Ishikawa (cell line): Measurements from ENCODE around the gene SYCP2.

Experiments
- CEBPB ChIP-seq: IDR thresholded peaks from 2 replicates; pipeline ENCODE4 v1.6.1; 2012
- CREB1 ChIP-seq: IDR thresholded peaks from 2 replicates; pipeline ENCODE4 v1.6.1; 2012; ENCODE audit warnings: low read depth
- EP300 ChIP-seq: IDR thresholded peaks from 2 replicates; pipeline ENCODE4 v1.6.1; 2012; ENCODE audit warnings: borderline replicate concordance
- NFIC ChIP-seq: IDR thresholded peaks from 2 replicates; pipeline ENCODE4 v1.6.1; 2012
- RAD21 ChIP-seq: IDR thresholded peaks from 2 replicates; pipeline ENCODE4 v1.6.1; 2012; ENCODE audit warnings: low read depth
- TAF1 ChIP-seq: IDR thresholded peaks from 2 replicates; pipeline ENCODE4 v1.6.1; 2012; ENCODE audit warnings: low read depth, mild to moderate bottlenecking
- TCF12 ChIP-seq: IDR thresholded peaks from 2 replicates; pipeline ENCODE4 v1.6.1; 2012; ENCODE audit warnings: low read depth
- TEAD4 ChIP-seq: IDR thresholded peaks from 2 replicates; pipeline ENCODE4 v1.6.1; 2012
- TF ChIP-seq, protein P1 (sequence below): IDR thresholded peaks from 2 replicates; pipeline ENCODE4 v1.6.1; 2012; ENCODE audit warnings: low read depth, mild to moderate bottlenecking
- TF ChIP-seq, protein P2 (sequence below): IDR thresholded peaks from 2 replicates; pipeline ENCODE4 v1.6.1; 2012

DNA sequence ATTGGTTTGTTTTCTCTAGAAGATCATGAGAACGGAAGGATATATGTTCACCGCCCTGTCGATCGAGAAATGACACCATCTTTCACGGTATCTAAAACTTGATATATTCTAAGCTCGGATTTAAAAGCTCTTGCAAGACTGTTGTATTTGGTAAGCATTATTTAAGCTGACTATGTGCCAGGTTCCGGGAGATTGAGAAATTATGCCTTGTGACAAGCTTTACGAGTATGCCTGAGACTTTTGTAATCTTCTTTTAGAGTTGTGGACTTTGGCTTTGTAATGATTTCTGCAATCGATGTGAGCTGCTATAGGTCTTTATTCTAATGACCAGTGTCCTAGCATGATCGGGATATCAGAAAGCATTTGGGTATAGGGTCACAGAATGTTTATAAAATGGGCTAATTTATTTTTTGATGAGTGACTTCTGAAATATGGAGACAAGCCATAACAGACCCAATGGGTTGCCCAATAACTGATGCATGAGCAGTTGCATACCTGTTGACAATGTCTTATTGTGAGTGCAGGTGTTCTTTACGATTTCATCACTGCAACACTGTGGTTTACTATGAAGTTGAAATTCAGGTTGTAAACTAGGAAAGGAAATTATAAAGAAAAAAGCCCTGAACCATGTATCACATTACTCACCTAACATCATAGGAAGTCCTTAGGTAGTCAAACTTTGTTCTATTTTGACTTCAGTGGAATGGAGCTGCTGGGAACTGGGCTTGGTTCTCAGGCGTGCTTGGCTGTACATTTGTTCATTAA is 38.8 kb upstream of the SYCP2 start:
- TF ChIP-seq, protein P1, sequence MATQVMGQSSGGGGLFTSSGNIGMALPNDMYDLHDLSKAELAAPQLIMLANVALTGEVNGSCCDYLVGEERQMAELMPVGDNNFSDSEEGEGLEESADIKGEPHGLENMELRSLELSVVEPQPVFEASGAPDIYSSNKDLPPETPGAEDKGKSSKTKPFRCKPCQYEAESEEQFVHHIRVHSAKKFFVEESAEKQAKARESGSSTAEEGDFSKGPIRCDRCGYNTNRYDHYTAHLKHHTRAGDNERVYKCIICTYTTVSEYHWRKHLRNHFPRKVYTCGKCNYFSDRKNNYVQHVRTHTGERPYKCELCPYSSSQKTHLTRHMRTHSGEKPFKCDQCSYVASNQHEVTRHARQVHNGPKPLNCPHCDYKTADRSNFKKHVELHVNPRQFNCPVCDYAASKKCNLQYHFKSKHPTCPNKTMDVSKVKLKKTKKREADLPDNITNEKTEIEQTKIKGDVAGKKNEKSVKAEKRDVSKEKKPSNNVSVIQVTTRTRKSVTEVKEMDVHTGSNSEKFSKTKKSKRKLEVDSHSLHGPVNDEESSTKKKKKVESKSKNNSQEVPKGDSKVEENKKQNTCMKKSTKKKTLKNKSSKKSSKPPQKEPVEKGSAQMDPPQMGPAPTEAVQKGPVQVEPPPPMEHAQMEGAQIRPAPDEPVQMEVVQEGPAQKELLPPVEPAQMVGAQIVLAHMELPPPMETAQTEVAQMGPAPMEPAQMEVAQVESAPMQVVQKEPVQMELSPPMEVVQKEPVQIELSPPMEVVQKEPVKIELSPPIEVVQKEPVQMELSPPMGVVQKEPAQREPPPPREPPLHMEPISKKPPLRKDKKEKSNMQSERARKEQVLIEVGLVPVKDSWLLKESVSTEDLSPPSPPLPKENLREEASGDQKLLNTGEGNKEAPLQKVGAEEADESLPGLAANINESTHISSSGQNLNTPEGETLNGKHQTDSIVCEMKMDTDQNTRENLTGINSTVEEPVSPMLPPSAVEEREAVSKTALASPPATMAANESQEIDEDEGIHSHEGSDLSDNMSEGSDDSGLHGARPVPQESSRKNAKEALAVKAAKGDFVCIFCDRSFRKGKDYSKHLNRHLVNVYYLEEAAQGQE = no peak
- TF ChIP-seq TEAD4 = no peak
- no peak for TF ChIP-seq RAD21
- TF ChIP-seq EP300 = no peak
- no peak for TF ChIP-seq TCF12
- no peak for TF ChIP-seq CREB1
- TF ChIP-seq, protein P2, sequence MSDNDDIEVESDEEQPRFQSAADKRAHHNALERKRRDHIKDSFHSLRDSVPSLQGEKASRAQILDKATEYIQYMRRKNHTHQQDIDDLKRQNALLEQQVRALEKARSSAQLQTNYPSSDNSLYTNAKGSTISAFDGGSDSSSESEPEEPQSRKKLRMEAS = no peak
- no peak for TF ChIP-seq TAF1
- TF ChIP-seq CEBPB = no peak
- no peak for TF ChIP-seq NFIC
